Gastroesophageal sphincter (tissue), 3 donors: ENCODE results near the gene GALNT17.

ENCODE experiments used
- CTCF ChIP-seq, 4 experiments: fragments of 200-600 bp in 2 of 4; fragments of 450-650 bp in 2 of 4; sonication (generic) in 1 of 4; IDR thresholded peaks; one replicate each; pipeline ENCODE4 v1.5.1; 2017 to 2019; ENCODE audit warnings: antibody characterized with exemption in 4 of 4, mild to moderate bottlenecking in 2 of 4, moderate library complexity in 2 of 4
- EP300 ChIP-seq: sonication (generic); formaldehyde crosslinking; IDR thresholded peaks from one replicate; pipeline ENCODE4 v1.6.1; 2017; ENCODE audit warnings: antibody characterized with exemption, mild to moderate bottlenecking
- POLR2A ChIP-seq, 2 donors: fragments of 450-650 bp; IDR thresholded peaks; one replicate each; pipeline ENCODE4 v1.6.1; 2017; ENCODE audit warnings: antibody characterized with exemption in 2 of 2, mild to moderate bottlenecking in 2 of 2, moderate library complexity in 1 of 2

- TF ChIP-seq CTCF (IDR thresholded peaks at IDR 0.05), result no peak
- TF ChIP-seq POLR2A (IDR thresholded peaks at IDR 0.05), result no peak
- no peak for TF ChIP-seq EP300
Measured at GRCh38 chr7:71645836-71646235, 513.9 kb downstream of the GALNT17 start.
